ENCODE data around the gene IQCE. TPM values are rescaled to one million over a fixed set of nuclear protein-coding genes. Genes with fewer than 3 reads are reported as not detected.

The IQCE gene
- total and polyA plus RNA-seq, 10 of the 15 experiments (the other 5 are each of a cell fraction or from before 2014, with no cell fraction given), result 0.37 to 8.1 (median 3.7) TPM

DNA sequence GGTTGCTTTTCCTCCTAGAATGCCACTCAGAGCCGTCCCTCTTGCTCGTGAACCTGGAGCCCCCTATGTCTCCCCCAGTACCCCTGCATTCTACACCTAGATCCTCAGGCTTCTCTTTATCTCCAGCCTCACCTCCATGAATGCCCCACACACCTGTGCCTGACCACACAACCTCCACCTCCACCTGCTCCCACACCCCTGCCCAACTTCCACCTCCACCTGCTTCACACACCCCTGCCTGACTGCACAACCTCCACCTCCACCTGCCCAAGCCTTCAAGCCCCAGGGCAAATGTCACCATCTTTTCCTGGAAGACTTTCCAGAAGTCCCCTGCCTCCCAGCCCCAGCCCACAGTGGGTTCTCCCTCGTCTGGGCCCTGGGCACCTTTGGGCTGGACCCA lies 46.1 kb upstream of the IQCE start:
- no peaks in the 10 kb centered on the region for H4K20me1 ChIP-seq (ENCODE audit: control insufficient read depth, insufficient read depth)
- H3K4me1 ChIP-seq (ENCODE audit: control insufficient read depth, insufficient read depth, low read length), result peaks cover 38% of the 10 kb centered on the region
- SMC1A ChIA-PET (ENCODE audit: uncharacterized antibody, unreplicated experiment), result no interaction called here
- no peak overlapping the region; the same call in 1 of the 2 replicates for H2AFZ ChIP-seq (ENCODE audit: control insufficient read depth, low read depth, low read length)
- H3K4me2 ChIP-seq (ENCODE audit: control insufficient read depth, insufficient read depth), result no peak overlapping the region; the same call in 1 of the 2 replicates
- no peak overlapping the region for H3K27ac ChIP-seq (ENCODE audit: control insufficient read depth, insufficient read depth)
- FAIRE-seq (no peak), ATAC-seq (no peak), DNase-seq (ENCODE audit: low read depth, low spot score) (no peak)
- 57% methylated on average over 3 of the region's 3 CpGs for WGBS (ENCODE audit: insufficient coverage, insufficient replicate concordance, low lambda C conversion rate, missing lambda C conversion rate)
- RAD21 ChIA-PET (ENCODE audit: unreplicated experiment), result no interaction called here
- no peak overlapping the region for H3K4me3 ChIP-seq
- H3K79me2 ChIP-seq (ENCODE audit: control insufficient read depth, insufficient read depth, low read length), result no peaks in the 10 kb centered on the region
- intact Hi-C loops (cut with micrococcal nuclease; ENCODE audit: unreplicated experiment), result no loop called here
- no peaks in the 10 kb centered on the region for H3K27me3 ChIP-seq (replicated peaks in 1 of 2; ENCODE audit: control insufficient read depth in 2 of 2, insufficient read depth in 2 of 2, low read length in 1 of 2)
- no TSS peak for BruUV-seq (replicated peaks)
- no peaks in the 10 kb centered on the region for H3K36me3 ChIP-seq (ENCODE audit: control insufficient read depth in 2 of 2, insufficient read depth in 2 of 2, low read length in 1 of 2)
- in situ Hi-C loops (cut with MboI), result no loop called here
- CTCF ChIA-PET, result interaction anchor here (0.8 kb wide), 1 partner anchor 20 kb away, joined by 3 read pairs; no protein-coding TSS in a partner anchor
- H3K9me3 ChIP-seq (replicated peaks; ENCODE audit: control insufficient read depth, insufficient read depth, low read length), result no peaks in the 10 kb centered on the region
- POLR2A ChIA-PET, result interaction anchor here (1.9 kb wide), 1 partner anchor 16 kb away, joined by 10 read pairs; no protein-coding TSS in a partner anchor
- H3K9ac ChIP-seq (ENCODE audit: control insufficient read depth, insufficient read depth, low read length), result no peak overlapping the region
- TF ChIP-seq YY1 (IDR thresholded peaks at IDR 0.05; ENCODE audit: low read depth, low read length), result no peak
- TF ChIP-seq, protein P1, sequence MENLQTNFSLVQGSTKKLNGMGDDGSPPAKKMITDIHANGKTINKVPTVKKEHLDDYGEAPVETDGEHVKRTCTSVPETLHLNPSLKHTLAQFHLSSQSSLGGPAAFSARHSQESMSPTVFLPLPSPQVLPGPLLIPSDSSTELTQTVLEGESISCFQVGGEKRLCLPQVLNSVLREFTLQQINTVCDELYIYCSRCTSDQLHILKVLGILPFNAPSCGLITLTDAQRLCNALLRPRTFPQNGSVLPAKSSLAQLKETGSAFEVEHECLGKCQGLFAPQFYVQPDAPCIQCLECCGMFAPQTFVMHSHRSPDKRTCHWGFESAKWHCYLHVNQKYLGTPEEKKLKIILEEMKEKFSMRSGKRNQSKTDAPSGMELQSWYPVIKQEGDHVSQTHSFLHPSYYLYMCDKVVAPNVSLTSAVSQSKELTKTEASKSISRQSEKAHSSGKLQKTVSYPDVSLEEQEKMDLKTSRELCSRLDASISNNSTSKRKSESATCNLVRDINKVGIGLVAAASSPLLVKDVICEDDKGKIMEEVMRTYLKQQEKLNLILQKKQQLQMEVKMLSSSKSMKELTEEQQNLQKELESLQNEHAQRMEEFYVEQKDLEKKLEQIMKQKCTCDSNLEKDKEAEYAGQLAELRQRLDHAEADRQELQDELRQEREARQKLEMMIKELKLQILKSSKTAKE (IDR thresholded peaks at IDR 0.05; ENCODE audit: low read depth, poor library complexity, severe bottlenecking), result no peak
- TF ChIP-seq ASH2L (IDR thresholded peaks at IDR 0.05; ENCODE audit: borderline replicate concordance, low read depth), result no peak
- TF ChIP-seq, protein P2, sequence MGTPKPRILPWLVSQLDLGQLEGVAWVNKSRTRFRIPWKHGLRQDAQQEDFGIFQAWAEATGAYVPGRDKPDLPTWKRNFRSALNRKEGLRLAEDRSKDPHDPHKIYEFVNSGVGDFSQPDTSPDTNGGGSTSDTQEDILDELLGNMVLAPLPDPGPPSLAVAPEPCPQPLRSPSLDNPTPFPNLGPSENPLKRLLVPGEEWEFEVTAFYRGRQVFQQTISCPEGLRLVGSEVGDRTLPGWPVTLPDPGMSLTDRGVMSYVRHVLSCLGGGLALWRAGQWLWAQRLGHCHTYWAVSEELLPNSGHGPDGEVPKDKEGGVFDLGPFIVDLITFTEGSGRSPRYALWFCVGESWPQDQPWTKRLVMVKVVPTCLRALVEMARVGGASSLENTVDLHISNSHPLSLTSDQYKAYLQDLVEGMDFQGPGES (IDR thresholded peaks at IDR 0.05), result no peak
- no peak for TF ChIP-seq SUZ12 (IDR thresholded peaks at IDR 0.05; ENCODE audit: unreplicated experiment)
- no peak for TF ChIP-seq IKZF1 (conservative IDR thresholded peaks at IDR 0.05)
- TF ChIP-seq, protein P3, sequence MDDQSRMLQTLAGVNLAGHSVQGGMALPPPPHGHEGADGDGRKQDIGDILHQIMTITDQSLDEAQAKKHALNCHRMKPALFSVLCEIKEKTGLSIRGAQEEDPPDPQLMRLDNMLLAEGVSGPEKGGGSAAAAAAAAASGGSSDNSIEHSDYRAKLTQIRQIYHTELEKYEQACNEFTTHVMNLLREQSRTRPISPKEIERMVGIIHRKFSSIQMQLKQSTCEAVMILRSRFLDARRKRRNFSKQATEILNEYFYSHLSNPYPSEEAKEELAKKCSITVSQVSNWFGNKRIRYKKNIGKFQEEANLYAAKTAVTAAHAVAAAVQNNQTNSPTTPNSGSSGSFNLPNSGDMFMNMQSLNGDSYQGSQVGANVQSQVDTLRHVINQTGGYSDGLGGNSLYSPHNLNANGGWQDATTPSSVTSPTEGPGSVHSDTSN (IDR thresholded peaks at IDR 0.05; ENCODE audit: insufficient replicate concordance, low read depth, low read length), result no peak
- TF ChIP-seq FOXM1 (IDR thresholded peaks at IDR 0.05; ENCODE audit: low read depth, low read length), result no peak
